ENCODE measurements around the gene URAD.
A peak's percentile ranks its signal among the peaks of the same experiment; 100 is the strongest.

URAD gene

DNA sequence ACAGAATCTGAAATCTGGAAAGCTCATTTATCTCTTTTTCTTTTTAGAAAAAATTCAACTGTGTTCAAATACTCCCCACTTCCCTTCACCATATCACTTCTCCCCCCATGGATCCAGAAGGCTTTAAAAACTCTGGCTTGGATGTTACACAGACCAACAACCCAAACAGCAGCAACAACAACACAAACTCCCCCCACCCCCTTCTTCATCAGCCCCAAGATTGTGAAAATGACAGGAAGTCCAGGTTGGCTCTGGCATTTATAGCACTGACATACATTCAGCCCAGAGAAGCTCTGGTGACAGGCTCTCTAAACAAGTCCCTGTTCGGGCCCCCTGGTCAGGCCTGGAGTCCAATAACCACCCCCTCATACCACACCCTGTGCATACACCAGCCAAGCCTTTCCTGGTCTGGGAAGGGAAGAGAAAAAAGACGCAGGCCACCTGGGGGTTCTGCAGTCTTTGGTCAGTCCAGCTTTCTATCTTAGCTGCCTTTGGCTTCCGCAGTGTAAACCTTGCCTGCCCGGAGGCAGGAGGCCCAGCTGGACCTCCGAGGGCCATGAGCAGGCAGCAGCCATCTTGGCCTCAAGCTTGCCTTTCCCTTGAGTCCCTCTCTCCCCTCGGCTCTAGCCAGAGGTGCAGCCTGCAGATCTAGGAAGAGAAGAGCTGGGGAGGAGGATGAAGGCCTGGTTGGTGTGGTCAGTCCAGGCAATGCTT is 26.2 kb downstream of the URAD start:
- H3K4me3 ChIP-seq (ENCODE audit: low read length) = no peak overlapping the region
- no peak for DNase-seq (ENCODE audit: low read depth, low spot score)

- DNase-seq (ENCODE audit: low read depth, low spot score) = no peak
- H3K4me3 ChIP-seq (ENCODE audit: low read length) = no peak overlapping the region
Measured at GRCh38 chr13:27961227-27962085, 27.0 kb downstream of the URAD start.

DNA sequence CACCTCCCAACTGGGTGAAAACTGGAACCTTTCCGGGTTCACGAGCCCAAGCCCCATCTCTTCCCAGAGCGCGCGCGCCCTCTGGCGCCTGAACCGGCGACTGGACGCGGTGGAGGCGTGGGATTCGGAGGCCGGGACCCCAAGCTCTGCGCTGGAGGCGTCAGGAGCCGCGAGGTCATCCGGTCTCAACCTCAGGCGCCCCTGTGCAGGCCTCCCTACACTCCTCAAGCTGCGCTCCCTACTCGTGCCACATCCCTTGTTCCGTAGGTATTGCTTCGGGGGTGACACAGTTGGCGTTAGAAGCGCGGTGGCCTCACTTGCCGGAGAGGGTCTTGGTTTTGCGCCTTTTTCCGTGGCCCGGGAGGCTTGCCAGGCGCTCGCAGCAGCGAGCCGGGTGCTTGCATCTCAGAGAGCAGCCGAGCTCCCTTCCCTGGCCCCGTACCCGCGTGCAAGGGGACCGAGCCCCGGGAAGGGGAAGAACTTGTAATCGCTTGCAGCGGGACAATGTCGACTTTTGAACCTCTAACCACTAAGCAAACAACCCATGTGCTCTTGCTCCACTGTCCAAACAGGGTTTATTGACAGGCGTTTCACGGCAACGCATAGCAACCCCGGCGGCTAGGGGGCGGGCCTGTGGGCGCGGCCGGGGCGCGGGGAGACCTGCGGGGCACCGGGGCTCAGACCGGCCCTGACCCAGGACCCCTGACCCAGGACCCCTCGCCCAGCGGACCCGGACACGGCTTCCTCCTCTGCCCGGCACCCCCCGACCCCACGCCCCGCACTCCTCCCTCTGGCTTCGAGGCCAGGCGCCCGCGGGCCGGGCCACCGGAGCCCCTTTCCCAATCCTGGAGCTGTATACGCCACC is 27.9 kb downstream of the URAD start:
- peak overlapping the region; percentile 34 for H3K4me3 ChIP-seq (ENCODE audit: low read length)
- DNase-seq (ENCODE audit: low read depth, low spot score) = no peak

GRCh38 chr13:27959976-27960361 is 28.5 kb downstream of the URAD start:
- no peak for DNase-seq (ENCODE audit: low read depth, low spot score)
- no peak overlapping the region; the same call in 1 of the 2 replicates for H3K4me3 ChIP-seq (ENCODE audit: low read length)

DNA sequence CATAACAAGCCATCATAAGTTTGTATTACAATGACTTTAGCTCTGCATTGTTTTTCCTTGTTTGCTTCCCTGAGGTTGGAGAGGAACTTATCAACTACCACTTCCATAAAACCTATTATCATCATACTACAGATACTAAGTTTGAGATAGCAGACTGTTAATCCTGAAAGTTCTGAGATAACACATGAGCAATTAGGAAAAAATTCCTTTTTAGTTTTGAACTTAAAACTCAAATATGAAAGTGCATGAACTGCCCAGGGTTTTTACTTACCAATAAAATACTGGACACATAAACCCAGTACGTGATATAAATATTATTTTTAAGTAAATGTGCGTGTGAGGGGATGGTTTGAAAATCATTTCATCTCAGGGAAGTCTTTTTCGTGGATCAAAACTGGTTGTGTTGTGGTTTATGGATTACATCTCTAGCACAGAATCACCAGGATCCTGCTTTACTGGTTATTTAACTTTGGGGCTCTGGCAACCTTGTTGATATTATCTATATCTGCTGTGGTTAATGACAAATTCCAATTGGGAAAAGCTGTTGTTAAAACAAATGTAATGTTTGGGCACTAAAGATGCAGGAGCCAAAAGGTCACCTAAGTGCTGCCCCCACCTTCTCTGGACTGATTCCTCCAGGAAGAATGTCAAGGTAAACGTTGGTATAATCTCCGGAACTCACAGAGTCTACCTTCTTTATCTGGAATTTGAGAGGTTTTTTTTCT is 31.8 kb downstream of the URAD start:
- no peak overlapping the region for H3K4me3 ChIP-seq (ENCODE audit: low read length)
- no peak for DNase-seq (ENCODE audit: low read depth, low spot score)

DNA sequence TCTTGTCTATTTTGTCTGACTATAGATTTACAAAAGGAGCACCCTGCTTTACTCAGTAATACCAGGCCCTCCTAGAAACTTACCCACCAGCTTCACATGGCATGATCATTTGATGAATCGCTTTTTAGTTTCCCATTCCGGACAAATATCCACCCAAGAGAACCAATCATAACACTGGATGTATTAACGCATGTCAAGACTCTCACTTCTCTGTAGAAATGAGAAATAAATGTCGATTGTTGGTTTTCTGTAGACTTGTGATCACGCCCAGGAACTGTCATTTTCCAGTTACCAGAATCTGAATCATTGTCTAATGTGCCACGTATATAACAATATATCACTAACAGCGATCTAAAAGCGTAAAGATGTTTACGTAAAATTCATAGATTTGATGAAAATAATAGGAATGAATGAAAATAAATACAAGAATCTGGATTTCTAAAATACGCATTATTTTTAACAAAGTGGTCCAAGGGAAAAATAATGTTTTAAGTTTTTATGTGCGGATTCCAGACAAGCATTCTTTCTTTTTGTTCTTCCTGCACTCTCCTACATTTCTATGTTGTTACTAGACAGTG is 33.4 kb downstream of the URAD start:
- H3K4me3 ChIP-seq (ENCODE audit: low read length) = no peak overlapping the region
- DNase-seq (ENCODE audit: low read depth, low spot score) = no peak

DNA sequence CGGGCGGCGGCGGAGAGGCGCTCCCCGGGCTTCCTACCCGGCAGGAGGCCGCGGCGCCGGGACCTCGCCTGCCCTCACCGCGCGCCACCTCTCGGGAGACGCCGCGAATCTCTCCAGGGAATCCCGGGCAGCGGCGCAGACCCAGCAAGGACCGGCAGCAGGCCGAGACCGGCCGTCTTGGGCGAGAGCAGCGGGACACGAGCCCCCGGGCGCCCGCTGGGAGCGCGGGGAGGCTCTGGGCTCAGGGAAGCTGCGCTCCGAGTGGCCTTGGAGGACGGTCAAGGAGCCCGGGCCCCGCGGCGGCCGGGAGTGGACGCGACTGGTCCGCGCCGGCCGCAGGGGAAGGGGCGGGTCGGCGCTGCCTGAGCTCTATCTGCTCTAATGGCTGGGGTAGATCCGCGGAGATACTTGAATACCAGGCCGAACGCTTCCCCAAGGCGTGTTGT is 34.1 kb downstream of the URAD start:
- no peak for DNase-seq (ENCODE audit: low read depth, low spot score)
- no peak overlapping the region for H3K4me3 ChIP-seq (ENCODE audit: low read length)

GRCh38 chr13:27953676-27954405 is 34.7 kb downstream of the URAD start:
- H3K4me3 ChIP-seq (ENCODE audit: low read length) = peak overlapping the region; percentile 40
- peak; percentile 28 for DNase-seq (ENCODE audit: low read depth, low spot score)

DNA sequence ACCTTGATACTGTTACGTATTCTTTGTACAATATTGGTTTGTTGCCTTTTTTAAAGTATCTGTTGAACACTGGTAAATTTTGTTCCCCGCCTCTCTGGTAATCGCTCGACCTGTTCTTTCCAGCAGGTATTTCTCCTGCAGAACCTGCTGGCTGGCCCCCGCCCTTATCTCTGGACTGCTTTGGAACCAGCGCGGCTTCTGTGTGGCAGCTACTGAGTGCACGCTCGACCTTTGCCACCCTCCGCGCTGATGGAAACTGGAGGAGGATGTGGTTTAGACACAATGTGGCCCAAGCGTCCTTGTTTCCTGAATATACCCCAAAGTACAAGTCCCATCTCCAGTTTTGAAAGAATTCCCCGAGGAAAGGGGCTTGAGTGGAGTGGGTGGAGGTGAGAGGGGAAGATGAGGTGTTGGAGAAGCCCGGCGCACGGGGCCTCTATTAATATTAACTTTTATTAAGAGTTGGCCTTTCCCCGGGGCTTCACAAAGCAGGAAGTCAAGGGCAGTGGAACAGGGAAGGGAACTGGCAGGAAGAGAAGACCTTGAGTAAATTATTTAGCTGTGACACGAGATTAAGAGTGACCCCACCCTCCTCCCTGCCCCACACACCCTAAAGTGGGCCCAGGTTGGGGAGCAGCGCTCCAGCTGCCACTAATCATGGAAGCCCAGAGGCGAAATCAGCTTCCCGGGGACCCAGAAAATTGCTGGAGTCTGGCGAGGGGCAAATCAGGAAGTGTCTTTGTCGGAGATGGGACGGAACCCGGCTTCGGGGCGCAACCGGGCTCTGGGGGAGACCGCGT is 35.4 kb downstream of the URAD start:
- DNase-seq (ENCODE audit: low read depth, low spot score) = no peak
- H3K4me3 ChIP-seq (ENCODE audit: low read length) = peak overlapping the region; percentile 40; the same call in 1 of the 2 replicates

- H3K4me3 ChIP-seq (ENCODE audit: low read length) = no peak overlapping the region
- DNase-seq (ENCODE audit: low read depth, low spot score) = no peak
Measured at GRCh38 chr13:27942972-27943371, 45.5 kb downstream of the URAD start.

DNA sequence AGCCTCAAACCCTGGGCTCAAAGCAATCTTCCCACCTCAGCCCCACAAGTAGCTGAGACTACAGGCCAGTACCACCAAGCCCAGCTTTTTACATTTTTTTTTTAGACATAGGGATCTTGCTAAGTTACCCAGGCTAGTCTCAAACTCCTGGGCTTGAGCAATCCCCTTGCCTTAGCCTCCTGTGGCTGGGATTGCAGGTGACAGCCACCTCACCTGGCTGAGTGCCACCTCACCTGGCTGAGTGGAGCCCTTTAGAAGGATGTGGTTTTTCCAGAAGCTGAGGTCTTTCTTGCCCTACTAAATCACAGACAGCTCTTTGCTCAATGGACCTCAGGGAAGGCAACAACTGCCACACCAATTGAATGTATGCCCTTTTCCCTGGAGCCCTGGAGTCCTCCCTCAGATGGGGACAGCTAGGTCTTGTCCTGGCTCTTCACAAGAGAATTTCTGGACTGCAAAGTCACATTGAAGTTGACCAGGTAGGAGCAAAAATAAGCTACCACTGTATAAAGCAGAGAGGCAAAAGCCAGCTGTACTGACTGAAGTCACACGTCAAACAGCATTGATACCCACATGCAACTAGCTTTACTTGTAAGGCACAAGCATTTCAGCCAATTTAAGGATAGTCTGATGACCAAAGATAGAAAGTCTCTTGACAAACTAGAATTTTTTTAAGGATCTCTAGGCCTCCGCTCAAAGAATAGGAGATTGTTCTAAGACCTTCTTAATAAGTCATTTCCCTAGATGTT is 54.7 kb downstream of the URAD start:
- H3K4me3 ChIP-seq (ENCODE audit: low read length) = no peak overlapping the region
- DNase-seq (ENCODE audit: low read depth, low spot score) = no peak

DNA sequence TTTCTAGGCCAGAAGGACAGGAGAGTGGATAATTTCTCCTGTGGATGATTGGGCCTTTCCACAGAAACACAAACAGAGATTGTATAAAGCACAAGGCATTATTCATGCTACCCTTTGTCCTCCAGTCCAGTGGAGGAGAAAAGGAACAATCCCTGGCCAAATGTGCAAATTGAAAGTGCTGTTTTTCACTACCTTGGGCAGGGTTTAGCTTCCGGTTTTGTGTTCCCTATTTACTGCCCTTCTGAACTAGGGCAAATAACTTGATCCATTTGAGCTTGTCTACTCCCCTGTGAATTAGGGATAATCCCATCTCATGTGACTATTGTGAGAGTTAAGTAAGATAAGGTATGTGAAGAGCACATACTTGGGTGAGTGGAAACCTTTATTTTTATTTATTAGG is 55.4 kb downstream of the URAD start:
- H3K4me3 ChIP-seq (ENCODE audit: low read length) = no peak overlapping the region
- DNase-seq (ENCODE audit: low read depth, low spot score) = no peak

- DNase-seq (ENCODE audit: low read depth, low spot score) = no peak
- H3K4me3 ChIP-seq (ENCODE audit: low read length) = no peak overlapping the region
Measured at GRCh38 chr13:27929868-27930267, 58.6 kb downstream of the URAD start.

- no peak for DNase-seq (ENCODE audit: low read depth, low spot score)
- no peak overlapping the region for H3K4me3 ChIP-seq (ENCODE audit: low read length)
Measured at GRCh38 chr13:27928805-27929753, 59.4 kb downstream of the URAD start.

- H3K4me3 ChIP-seq (ENCODE audit: low read length) = no peak overlapping the region
- no peak for DNase-seq (ENCODE audit: low read depth, low spot score)
Measured at GRCh38 chr13:27928353-27928804, 60.1 kb downstream of the URAD start.

Data from Jurkat, Clone E6-1 (cell line).